GM10248 (cell line): ENCODE data around the gene FASTKD1.
"Not testable (repeated sequence)": the region's sequence is repeated elsewhere in the genome, so short reads cannot be mapped to it uniquely, and the experiment has no call there.

Experiments used
- CTCF ChIA-PET: fragments of 300-600 bp; sonication (Branson Sonifier 250); formaldehyde crosslinking; extraction: SDS; loops from one replicate; lab custom pipeline; 2021; ENCODE audit warnings: antibody characterized with exemption; lab: Yijun Ruan, JAX
- POLR2A ChIA-PET: fragments of 350-650 bp; sonication (Branson Sonifier 250); formaldehyde crosslinking; extraction: SDS; loops from one replicate; lab custom pipeline; 2020; ENCODE audit warnings: antibody characterized with exemption; lab: Yijun Ruan, JAX
- DNase-seq: peaks from one replicate; pipeline ENCODE4 v3.0.0; 2012; ENCODE audit errors: extremely low spot score
- TF ChIP-seq, protein P1 (sequence below): IDR thresholded peaks from 2 replicates; pipeline ENCODE4 v1.5.1; 2012; ENCODE audit warnings: mild to moderate bottlenecking, low read depth; ENCODE audit errors: extremely low read depth, missing control alignments, control extremely low read depth

FASTKD1 gene

DNA sequence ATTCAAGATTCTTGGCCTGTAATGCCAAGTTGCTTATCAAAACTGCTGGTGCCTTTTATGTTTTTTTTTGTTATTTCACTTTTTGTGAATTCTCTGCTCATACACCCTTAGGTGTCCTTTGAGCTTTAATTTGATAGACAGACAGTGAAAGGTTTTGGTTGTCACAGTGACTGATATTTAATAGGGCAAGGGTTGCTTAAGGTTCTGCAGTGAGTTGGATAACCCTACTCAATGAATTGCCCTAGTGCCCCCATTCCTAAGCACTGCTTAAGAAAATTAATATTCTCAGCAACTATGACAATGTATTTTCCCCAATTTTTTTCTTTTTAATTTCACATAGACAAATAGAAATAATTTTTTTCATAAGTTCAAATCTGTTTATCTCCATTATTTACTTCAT is 25.9 kb upstream of the FASTKD1 start:
- ChIA-PET CTCF (interaction anchor here (0.8 to 1.6 kb wide), 4 partner anchors 9 to 38 kb away, joined by 3 to 6 read pairs (median 3); no protein-coding TSS in a partner anchor), POLR2A (no interaction called here)
- TF ChIP-seq, protein P1, sequence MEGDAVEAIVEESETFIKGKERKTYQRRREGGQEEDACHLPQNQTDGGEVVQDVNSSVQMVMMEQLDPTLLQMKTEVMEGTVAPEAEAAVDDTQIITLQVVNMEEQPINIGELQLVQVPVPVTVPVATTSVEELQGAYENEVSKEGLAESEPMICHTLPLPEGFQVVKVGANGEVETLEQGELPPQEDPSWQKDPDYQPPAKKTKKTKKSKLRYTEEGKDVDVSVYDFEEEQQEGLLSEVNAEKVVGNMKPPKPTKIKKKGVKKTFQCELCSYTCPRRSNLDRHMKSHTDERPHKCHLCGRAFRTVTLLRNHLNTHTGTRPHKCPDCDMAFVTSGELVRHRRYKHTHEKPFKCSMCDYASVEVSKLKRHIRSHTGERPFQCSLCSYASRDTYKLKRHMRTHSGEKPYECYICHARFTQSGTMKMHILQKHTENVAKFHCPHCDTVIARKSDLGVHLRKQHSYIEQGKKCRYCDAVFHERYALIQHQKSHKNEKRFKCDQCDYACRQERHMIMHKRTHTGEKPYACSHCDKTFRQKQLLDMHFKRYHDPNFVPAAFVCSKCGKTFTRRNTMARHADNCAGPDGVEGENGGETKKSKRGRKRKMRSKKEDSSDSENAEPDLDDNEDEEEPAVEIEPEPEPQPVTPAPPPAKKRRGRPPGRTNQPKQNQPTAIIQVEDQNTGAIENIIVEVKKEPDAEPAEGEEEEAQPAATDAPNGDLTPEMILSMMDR, result no peak
- no peak for DNase-seq

DNA sequence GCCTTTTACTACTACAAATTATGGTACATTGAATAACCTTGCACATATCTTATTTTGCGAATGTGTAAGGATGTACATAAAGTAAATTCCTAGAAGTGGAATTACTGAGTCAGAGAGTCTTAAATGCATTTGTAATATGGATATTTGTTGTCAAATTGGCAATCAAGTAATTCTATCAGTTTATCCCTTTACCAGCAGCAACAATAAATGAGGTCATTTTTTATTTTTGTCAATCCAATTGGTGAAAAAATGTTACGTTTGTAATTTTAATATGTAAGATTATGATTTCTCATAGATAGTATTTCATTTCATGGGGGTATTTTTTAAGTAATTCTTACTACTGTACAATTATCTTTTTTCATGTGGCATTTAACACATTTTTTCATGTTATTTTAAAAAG is 25.3 kb upstream of the FASTKD1 start:
- CTCF ChIA-PET, result interaction anchor here (0.9 to 1.6 kb wide), 2 partner anchors 8 to 14 kb away, joined by 3 to 6 read pairs; no protein-coding TSS in a partner anchor
- no peak for DNase-seq
- POLR2A ChIA-PET, result no interaction called here
- TF ChIP-seq, protein P1, result no peak

DNA sequence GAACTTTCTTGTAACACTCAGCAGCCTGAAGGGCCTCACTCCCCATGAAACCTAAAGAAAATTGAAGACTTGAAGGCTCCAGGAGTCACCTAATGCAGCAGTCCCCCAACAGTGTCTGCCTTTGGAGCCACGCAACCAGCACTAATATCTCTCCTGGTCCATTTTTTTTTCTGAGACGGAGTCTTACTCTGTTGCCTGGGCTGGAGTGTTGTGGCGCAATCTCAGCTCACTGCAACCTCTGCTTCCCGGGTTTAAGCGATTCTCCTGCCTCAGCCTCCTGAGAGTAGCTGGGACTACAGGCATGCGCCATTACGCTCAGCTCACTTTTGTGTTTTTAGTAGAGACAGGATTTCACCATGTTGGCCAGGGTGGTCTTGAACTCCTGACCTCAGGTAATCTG is 22.9 kb upstream of the FASTKD1 start:
- CTCF ChIA-PET, result interaction anchor here (1.0 kb wide), 1 partner anchor 11 kb away, joined by 3 read pairs; no protein-coding TSS in a partner anchor
- POLR2A ChIA-PET, result not testable (repeated sequence)

DNA sequence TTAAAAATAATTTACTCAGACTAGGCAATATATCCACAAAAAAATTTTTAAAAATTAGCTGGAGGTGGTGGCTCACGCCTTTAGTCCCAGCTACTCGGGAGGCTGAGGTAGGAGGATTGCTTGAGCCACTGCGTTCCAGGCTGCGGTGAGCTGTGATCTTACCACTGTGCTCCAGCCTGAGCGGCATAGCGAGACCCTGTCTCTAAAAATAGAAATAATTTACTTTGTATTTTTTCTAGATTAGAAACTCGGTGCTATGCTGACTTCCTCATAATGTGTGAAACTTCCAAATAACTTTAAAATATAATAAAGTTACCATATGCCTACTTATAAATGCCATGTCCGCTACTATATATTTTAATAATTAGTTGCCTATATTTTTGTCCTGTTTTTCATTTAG is 17.1 kb upstream of the FASTKD1 start:
- ChIA-PET CTCF (interaction anchor here (0.8 to 2.0 kb wide), 3 partner anchors 9 to 25 kb away, joined by 3 to 6 read pairs (median 4); no protein-coding TSS in a partner anchor), POLR2A (no interaction called here)
- DNase-seq, result no peak
- TF ChIP-seq, protein P1, result no peak

More for the DNA sequence above, 22.9 kb upstream of the FASTKD1 start:
- DNase-seq, result not testable (repeated sequence)

DNA sequence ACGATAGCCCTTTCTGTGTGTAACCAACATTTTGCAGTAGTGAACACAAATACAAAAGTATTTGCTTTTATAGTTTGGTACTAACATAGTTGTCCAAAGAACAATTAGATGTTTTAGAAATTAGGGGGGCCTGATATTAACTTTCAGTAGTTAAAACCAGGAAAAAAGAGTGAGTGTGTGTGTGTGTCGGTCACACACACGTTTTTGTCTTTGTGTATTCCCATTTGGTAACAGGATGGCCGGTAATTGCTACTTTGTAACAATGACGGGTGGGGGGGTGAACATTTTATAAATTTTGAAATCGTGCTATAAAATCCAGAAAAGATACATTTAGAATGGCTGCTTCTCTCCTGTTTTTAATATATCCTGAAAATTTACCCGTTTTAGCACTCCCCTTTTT is 12.0 kb upstream of the FASTKD1 start:
- DNase-seq, result no peak
- TF ChIP-seq, protein P1, result no peak
- POLR2A ChIA-PET, result interaction anchor here (0.6 kb wide), 1 partner anchor 218 kb away, joined by 4 read pairs; no protein-coding TSS in a partner anchor

DNA sequence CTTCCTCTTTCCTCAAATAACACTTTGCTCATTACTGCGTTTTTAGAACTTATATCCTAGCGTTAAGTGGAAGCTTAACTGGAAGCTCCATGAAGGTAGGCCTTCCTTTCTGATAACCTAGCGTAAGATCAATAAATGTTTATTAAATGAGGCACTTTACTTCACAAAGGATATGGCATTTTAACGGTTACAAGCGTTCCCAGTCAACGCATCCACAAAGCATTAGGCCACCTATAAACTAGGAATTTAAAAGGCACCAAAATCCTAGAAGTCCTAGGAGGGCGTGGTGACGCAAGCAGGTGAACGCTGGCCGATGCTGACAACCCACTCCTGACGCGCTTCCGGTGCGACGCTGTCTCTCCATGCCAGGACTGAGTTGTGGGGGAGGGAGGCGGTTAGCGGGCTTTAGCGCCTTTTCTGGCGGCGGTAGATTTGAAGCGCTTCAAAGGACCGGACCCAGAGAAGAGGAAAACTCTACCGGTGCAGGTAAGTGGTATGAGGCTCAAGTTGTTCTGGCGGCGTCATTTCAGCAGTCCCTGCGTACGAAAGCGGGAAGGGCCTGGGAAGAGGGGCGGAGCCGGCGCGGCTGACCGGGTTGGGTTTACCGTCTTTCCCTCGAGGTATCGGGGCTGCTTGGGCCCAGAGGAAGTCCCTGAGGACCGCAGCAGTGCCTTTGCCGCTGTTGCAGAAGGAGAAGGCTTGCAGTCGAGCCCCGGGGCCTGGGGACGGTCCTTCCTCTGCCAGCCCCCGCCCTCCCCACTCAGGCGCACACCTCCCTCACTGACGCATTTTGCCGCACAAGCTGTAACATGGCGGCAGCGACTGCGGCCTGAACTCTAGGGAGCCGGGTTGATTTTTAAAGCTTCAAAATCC is 10.6 kb upstream of the FASTKD1 start, which contains the start of gene PPIG:
TSS of gene PPIG (plus strand) at position 347 of the 873 bp plus-strand sequence. CDS start 19,691 bp downstream, outside the sequence.
- peak; percentile 91 for DNase-seq
- ChIA-PET POLR2A (interaction anchor here (1.1 kb wide), 1 partner anchor 11 kb away, joined by 4 read pairs; the partner anchor contains the start of gene FASTKD1), CTCF (interaction anchor here (0.9 to 2.2 kb wide), 5 partner anchors 11 to 240 kb away, joined by 3 to 6 read pairs (median 3); partner anchors contain the start of genes FASTKD1 and METTL5)
- TF ChIP-seq, protein P1, result no peak

More for the DNA sequence above, 12.0 kb upstream of the FASTKD1 start:
- CTCF ChIA-PET, result interaction anchor here (0.8 to 2.2 kb wide), 4 partner anchors 11 to 239 kb away, joined by 3 to 6 read pairs (median 3); partner anchors contain the start of genes FASTKD1 and METTL5

DNA sequence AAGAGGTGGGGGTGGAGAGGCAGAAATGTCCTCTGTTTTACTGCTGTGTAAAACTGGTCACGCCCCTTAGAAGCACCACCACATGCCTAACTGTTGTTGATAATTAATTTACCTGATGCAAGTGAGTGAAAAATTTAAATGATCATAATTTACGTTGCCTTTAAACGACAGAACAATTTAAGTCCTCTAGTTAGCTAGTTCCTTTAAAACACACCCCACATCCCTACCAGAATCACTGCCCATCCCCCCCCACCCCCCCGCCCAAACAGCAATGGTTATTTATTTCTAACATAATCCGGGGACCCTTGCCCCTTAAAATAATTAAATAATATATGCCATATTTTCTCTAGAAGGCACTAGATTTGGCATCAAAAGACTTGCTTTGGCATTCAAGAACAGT is 9.9 kb upstream of the FASTKD1 start:
- no peak for DNase-seq
- TF ChIP-seq, protein P1, result no peak
- CTCF ChIA-PET, result interaction anchor here (1.5 kb wide), 1 partner anchor 18 kb away, joined by 4 read pairs; no protein-coding TSS in a partner anchor
- POLR2A ChIA-PET, result interaction anchor here (0.6 kb wide), 1 partner anchor 14 kb away, joined by 4 read pairs; no protein-coding TSS in a partner anchor

DNA sequence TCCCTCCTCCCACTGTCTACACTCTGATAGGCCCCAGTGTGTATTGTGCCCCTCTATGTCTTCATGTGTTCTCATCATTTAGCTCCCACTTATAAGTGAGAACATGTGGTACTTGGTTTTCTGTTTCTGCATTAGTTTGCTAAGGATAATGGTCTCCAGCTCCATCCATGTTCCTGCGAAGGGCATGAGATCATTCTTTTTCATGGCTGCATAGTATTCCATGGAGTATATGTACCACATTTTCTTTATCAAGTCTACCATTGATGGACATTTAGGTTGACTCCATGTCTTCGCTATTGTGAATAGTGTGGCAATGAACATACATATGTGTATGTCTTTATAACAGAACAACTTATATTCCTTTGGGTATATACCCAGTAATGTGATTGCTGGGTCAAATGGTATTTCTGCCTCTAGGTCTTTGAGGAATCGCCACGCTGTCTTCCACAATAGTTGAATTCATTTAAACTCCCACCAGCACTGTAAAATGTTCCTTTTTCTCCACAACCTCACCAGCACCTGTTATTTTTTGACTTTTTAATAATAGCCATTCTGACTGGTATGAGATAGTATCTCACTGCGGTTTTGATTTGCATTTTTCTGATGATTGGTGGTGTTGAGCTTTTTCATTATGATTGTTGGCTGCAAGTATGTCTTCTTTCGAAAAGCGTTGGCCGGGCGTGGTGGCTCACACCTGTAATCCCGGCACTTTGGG is 9.0 kb upstream of the FASTKD1 start:
- CTCF ChIA-PET, result interaction anchor here (1.0 kb wide), 1 partner anchor 10 kb away, joined by 4 read pairs; no protein-coding TSS in a partner anchor
- POLR2A ChIA-PET, result interaction anchor here (0.6 kb wide), 1 partner anchor 14 kb away, joined by 4 read pairs; no protein-coding TSS in a partner anchor

More for the DNA sequence above, 9.0 kb upstream of the FASTKD1 start:
- not testable (repeated sequence) for DNase-seq
